ENCODE results near the gene OR1A2.

- TF ChIP-seq EP300 (IDR thresholded peaks at IDR 0.05): no peak
- TF ChIP-seq CTCF (IDR thresholded peaks at IDR 0.05): no peak
- no peak for TF ChIP-seq POLR2AphosphoS5 (IDR thresholded peaks at IDR 0.05)
Measured at GRCh38 chr17:3213001-3213400, 15.7 kb downstream of the OR1A2 start.

Data from gastroesophageal sphincter (tissue), 3 donors.